A673 (cell line): Measurements from ENCODE around the gene C17orf50.

ENCODE experiments used
- EZH2 ChIP-seq: fragments of 200-600 bp; sonication (generic); IDR thresholded peaks from 2 replicates; pipeline ENCODE4 v1.6.1; 2017; ENCODE audit warnings: borderline replicate concordance, low read depth, mild to moderate bottlenecking, mixed read lengths, antibody characterized with exemption, low read length; ENCODE audit not compliant: poor library complexity, severe bottlenecking
- TF ChIP-seq, protein P1 (sequence below): fragments of 300-800, 200-600 bp; sonication (generic); conservative IDR thresholded peaks from 2 replicates; pipeline ENCODE4 v1.5.1; 2017; ENCODE audit warnings: low read depth, mild to moderate bottlenecking, antibody characterized with exemption, low read length, moderate library complexity, mixed read lengths

DNA sequence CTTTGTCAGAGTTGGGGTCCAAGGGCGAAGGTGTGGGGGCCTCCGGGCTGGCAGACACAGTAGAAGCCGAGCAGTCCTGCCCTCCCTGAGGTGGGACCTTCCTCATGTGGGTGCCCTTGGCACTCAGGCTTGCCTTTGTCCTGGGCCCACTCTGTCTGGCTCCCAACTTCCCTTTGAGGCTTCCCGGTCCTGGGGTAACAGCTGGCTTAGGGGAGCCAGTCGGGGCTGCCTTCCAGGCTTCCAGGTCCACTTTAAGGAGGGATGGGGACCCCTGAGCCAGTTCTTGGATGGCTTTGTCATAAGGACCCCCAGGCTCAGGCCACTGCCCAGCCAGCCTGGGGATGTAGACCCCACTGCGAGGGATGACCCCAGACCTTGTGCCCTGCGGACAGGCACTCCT lies 15.4 kb upstream of the C17orf50 start:
- TF ChIP-seq, protein P1, sequence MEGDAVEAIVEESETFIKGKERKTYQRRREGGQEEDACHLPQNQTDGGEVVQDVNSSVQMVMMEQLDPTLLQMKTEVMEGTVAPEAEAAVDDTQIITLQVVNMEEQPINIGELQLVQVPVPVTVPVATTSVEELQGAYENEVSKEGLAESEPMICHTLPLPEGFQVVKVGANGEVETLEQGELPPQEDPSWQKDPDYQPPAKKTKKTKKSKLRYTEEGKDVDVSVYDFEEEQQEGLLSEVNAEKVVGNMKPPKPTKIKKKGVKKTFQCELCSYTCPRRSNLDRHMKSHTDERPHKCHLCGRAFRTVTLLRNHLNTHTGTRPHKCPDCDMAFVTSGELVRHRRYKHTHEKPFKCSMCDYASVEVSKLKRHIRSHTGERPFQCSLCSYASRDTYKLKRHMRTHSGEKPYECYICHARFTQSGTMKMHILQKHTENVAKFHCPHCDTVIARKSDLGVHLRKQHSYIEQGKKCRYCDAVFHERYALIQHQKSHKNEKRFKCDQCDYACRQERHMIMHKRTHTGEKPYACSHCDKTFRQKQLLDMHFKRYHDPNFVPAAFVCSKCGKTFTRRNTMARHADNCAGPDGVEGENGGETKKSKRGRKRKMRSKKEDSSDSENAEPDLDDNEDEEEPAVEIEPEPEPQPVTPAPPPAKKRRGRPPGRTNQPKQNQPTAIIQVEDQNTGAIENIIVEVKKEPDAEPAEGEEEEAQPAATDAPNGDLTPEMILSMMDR, result no peak
- no peak for TF ChIP-seq EZH2
